ENCODE data around the gene SMIM38. TPM values are rescaled to one million over a fixed set of nuclear protein-coding genes. Genes with fewer than 3 reads are reported as not detected.

Gene SMIM38
- total RNA-seq, 1 experiment from 2014 or later = 0.54 TPM

- TF ChIP-seq FOSL1 (IDR thresholded peaks at IDR 0.05; ENCODE audit: low read depth) (no peak), JUND (IDR thresholded peaks at IDR 0.05) (no peak), YY1 (IDR thresholded peaks at IDR 0.05; ENCODE audit: extremely low read depth, insufficient replicate concordance, low read depth, low read length) (no peak), ELF1 (IDR thresholded peaks at IDR 0.05; ENCODE audit: borderline replicate concordance, low read depth) (no peak), EZH2phosphoT487 (IDR thresholded peaks at IDR 0.05; ENCODE audit: borderline replicate concordance) (no peak), TCF7L2 (IDR thresholded peaks at IDR 0.05; ENCODE audit: borderline replicate concordance, extremely low read depth, insufficient read depth, insufficient read length) (no peak), CTCF (IDR thresholded peaks at IDR 0.05 in 2 of 3, conservative IDR thresholded peaks at IDR 0.05 in 1 of 3; ENCODE audit: borderline replicate concordance in 1 of 3, insufficient read depth in 1 of 3, low read depth in 2 of 3, low read length in 2 of 3) (no peak), EZH2 (IDR thresholded peaks at IDR 0.05) (no peak), SRF (IDR thresholded peaks at IDR 0.05; ENCODE audit: low read depth) (no peak), POLR2AphosphoS5 (IDR thresholded peaks at IDR 0.05; ENCODE audit: low read depth, low read length) (no peak), SP1 (IDR thresholded peaks at IDR 0.05; ENCODE audit: low read depth) (no peak), ZFX (IDR thresholded peaks at IDR 0.05) (no peak), ZNF274 (IDR thresholded peaks at IDR 0.05; ENCODE audit: low read depth, low read length) (no peak), CBX3 (IDR thresholded peaks at IDR 0.05; ENCODE audit: low read depth) (no peak), MAX (IDR thresholded peaks at IDR 0.05) (no peak)
- TF ChIP-seq, protein P1, sequence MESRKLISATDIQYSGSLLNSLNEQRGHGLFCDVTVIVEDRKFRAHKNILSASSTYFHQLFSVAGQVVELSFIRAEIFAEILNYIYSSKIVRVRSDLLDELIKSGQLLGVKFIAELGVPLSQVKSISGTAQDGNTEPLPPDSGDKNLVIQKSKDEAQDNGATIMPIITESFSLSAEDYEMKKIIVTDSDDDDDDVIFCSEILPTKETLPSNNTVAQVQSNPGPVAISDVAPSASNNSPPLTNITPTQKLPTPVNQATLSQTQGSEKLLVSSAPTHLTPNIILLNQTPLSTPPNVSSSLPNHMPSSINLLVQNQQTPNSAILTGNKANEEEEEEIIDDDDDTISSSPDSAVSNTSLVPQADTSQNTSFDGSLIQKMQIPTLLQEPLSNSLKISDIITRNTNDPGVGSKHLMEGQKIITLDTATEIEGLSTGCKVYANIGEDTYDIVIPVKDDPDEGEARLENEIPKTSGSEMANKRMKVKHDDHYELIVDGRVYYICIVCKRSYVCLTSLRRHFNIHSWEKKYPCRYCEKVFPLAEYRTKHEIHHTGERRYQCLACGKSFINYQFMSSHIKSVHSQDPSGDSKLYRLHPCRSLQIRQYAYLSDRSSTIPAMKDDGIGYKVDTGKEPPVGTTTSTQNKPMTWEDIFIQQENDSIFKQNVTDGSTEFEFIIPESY (IDR thresholded peaks at IDR 0.05; ENCODE audit: extremely low read depth, insufficient replicate concordance, low read length) = no peak
- BruUV-seq (replicated peaks) = no TSS peak
- Histone ChIP-seq H2AFZ (ENCODE audit: low read depth, low read length, poor library complexity, severe bottlenecking) (no peak overlapping the region), H3K4me3 (replicated peaks in 1 of 2; ENCODE audit: low read depth in 1 of 2, low read length in 2 of 2) (no peak overlapping the region), H3K9ac (ENCODE audit: low read length) (no peak overlapping the region), H3K27ac (ENCODE audit: low read depth, low read length) (no peak overlapping the region; the same call in 1 of the 2 replicates), H3K9me3 (ENCODE audit: control insufficient read depth in 1 of 2, insufficient read depth in 1 of 2, low read depth in 1 of 2, low read length in 2 of 2) (no peaks in the 10 kb centered on the region), H3K4me2 (ENCODE audit: low read length) (no peak overlapping the region), H4K20me1 (ENCODE audit: insufficient read depth) (no peaks in the 10 kb centered on the region), H3K27me3 (ENCODE audit: insufficient read depth, low read length) (no peaks in the 10 kb centered on the region; the same call in 1 of the 2 replicates), H3K9me2 (ENCODE audit: insufficient read depth) (no peaks in the 10 kb centered on the region), H3K36me3 (ENCODE audit: control insufficient read depth in 1 of 2, insufficient read depth in 2 of 2, low read length in 2 of 2) (no peaks in the 10 kb centered on the region), H3K4me1 (ENCODE audit: control insufficient read depth in 1 of 2, insufficient read depth in 2 of 2, low read length in 2 of 2) (peaks cover 0 to 5% of the 10 kb centered on the region in 2 experiments; a peak in 1 of 4 replicates), H3K79me2 (ENCODE audit: insufficient read depth, low read length) (no peaks in the 10 kb centered on the region)
- DNase-seq (ENCODE audit: low read depth, low spot score) = no peak
- RAD21 ChIA-PET (ENCODE audit: low non-redundant PET in 1 of 2, low total read pairs in 2 of 2, uncharacterized antibody in 2 of 2, unreplicated experiment in 2 of 2) = no interaction called here
- intact Hi-C loops (cut with micrococcal nuclease) = no loop called here
- no peak for ATAC-seq
- CTCF ChIA-PET = no interaction called here
- POLR2A ChIA-PET = no interaction called here
Measured at GRCh38 chr11:69204246-69204940, 48.7 kb downstream of the SMIM38 start.
